Nephron (organoid): ENCODE measurements around the gene MLANA.

Experiments used
- H3K27ac Mint-ChIP-seq, 3 experiments: 2 replicates each; pipeline ENCODE4 v1.8.0; 2020; ENCODE audit warnings: mixed read lengths in 3 of 3, mild to moderate bottlenecking in 2 of 3, moderate library complexity in 1 of 3
- H3K27me3 Mint-ChIP-seq: 2 replicates; pipeline ENCODE4 v1.8.0; 2021; ENCODE audit warnings: low read depth, mild to moderate bottlenecking, moderate library complexity, mixed read lengths
- H3K36me3 Mint-ChIP-seq: 2 replicates; pipeline ENCODE4 v1.8.0; 2020; ENCODE audit warnings: low read depth, mixed read lengths
- H3K4me1 Mint-ChIP-seq: 2 replicates; pipeline ENCODE4 v1.8.0; 2020; ENCODE audit warnings: mixed read lengths
- H3K4me3 Mint-ChIP-seq, 3 experiments: 2 replicates each; pipeline ENCODE4 v1.8.0; 2020; ENCODE audit warnings: mild to moderate bottlenecking in 3 of 3, mixed read lengths in 3 of 3, moderate library complexity in 2 of 3
- H3K9me3 Mint-ChIP-seq: 2 replicates; pipeline ENCODE4 v1.8.0; 2020; ENCODE audit warnings: mixed read lengths
- TF ChIP-seq, protein P1 (sequence below), 3 experiments: fragments of 200-600 bp; sonication (generic); IDR thresholded peaks; one replicate each; pipeline ENCODE4 v1.5.0; 2021; ENCODE audit warnings: antibody characterized with exemption in 3 of 3; ENCODE audit not compliant: unreplicated experiment in 3 of 3

Gene MLANA

DNA sequence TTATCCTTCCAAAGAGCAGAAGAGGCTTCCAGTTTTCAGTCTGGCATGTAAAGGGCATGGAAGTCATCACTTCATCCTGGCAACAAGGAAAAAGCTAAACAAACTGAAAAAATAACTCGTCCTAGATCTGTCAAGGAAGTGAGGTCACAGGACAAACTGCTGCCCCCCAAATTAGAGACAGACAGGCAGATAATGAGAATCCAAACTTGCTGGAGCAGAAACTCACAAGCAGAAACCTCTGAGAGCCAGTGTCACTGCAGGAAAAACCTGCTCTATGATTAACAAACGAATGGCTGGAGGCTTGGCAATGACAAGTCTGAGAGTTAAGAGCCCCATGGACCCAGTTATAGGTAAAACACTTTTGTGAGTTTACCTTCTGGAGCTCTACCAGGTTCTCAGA, 18.9 kb upstream of the MLANA start:
- Mint-ChIP-seq H3K36me3 (no peaks in the 10 kb centered on the region), H3K4me3 (no peak overlapping the region), H3K9me3 (no peaks in the 10 kb centered on the region), H3K27ac (no peak overlapping the region), H3K27me3 (no peaks in the 10 kb centered on the region), H3K4me1 (no peaks in the 10 kb centered on the region)
- TF ChIP-seq, protein P1, sequence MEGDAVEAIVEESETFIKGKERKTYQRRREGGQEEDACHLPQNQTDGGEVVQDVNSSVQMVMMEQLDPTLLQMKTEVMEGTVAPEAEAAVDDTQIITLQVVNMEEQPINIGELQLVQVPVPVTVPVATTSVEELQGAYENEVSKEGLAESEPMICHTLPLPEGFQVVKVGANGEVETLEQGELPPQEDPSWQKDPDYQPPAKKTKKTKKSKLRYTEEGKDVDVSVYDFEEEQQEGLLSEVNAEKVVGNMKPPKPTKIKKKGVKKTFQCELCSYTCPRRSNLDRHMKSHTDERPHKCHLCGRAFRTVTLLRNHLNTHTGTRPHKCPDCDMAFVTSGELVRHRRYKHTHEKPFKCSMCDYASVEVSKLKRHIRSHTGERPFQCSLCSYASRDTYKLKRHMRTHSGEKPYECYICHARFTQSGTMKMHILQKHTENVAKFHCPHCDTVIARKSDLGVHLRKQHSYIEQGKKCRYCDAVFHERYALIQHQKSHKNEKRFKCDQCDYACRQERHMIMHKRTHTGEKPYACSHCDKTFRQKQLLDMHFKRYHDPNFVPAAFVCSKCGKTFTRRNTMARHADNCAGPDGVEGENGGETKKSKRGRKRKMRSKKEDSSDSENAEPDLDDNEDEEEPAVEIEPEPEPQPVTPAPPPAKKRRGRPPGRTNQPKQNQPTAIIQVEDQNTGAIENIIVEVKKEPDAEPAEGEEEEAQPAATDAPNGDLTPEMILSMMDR (IDR thresholded peaks at IDR 0.05; ENCODE audit: unreplicated experiment in 3 of 3) = no peak

DNA sequence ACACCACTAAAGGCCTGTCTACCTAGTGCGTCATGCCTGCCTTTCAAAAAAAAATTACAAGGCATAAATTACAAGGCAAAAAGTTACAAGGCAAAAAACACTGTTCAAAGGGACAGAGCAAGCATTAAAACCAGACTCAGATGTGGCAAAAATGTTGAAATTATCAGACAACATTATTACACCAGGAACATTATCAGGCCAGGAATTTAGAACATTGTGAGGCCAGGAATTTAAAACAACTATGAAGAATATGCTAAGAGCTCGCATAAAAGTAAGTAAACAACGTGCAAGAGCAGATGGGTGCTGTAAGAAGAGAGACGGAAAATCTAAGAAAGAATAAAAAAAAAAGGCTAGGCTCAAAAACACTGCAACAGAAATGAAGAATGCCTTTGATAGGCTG, 18.2 kb upstream of the MLANA start:
- Mint-ChIP-seq H3K27ac (no peak overlapping the region), H3K4me1 (no peaks in the 10 kb centered on the region), H3K9me3 (no peaks in the 10 kb centered on the region), H3K27me3 (no peaks in the 10 kb centered on the region), H3K36me3 (no peaks in the 10 kb centered on the region), H3K4me3 (no peak overlapping the region)
- TF ChIP-seq, protein P1 (IDR thresholded peaks at IDR 0.05; ENCODE audit: unreplicated experiment in 3 of 3) = no peak

DNA sequence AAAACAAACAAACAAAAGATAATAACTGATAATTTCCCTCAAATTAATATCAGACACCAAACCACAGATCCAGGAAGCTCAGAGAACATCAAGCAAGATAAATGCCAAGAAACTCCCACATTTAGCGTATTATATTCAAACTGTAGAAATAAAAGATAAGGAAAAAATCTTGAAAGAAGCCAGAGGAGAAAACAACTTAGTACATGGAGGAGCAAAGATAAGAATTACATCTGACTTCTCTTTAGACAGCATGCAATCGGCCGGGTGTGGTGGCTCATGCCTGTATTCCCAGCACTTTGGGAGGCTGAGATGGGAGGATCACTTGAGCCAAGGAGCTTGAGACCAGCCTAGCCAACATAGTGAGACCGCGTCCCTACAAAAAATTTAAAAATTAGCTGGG, 17.2 kb upstream of the MLANA start:
- TF ChIP-seq, protein P1 (IDR thresholded peaks at IDR 0.05; ENCODE audit: unreplicated experiment in 3 of 3) = no peak
- Mint-ChIP-seq H3K36me3 (no peaks in the 10 kb centered on the region), H3K4me1 (no peaks in the 10 kb centered on the region), H3K27ac (no peak overlapping the region), H3K27me3 (no peaks in the 10 kb centered on the region), H3K4me3 (no peak overlapping the region), H3K9me3 (no peaks in the 10 kb centered on the region)

DNA sequence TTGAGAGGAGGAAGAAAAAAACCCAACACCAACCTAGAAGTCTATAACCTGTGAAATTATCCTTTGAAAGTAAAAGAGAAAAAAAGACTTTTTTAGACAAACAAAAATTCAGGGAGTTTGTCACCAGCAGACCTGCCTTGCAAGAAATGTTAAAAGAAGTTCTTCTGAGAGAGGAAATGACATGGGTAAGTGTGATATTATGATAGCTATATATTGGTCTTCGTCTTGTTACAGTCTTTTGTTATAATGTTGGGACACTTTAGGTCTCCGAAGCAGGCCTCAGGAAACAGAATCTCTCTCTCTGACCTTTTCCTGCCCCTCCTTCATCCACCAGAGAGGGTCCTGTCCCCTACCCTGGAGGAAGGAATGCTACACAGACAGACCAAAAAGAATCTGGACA, 16.6 kb upstream of the MLANA start:
- Mint-ChIP-seq H3K9me3 (no peaks in the 10 kb centered on the region), H3K36me3 (no peaks in the 10 kb centered on the region), H3K4me3 (no peak overlapping the region), H3K4me1 (no peaks in the 10 kb centered on the region), H3K27me3 (no peaks in the 10 kb centered on the region), H3K27ac (no peak overlapping the region)
- TF ChIP-seq, protein P1 (IDR thresholded peaks at IDR 0.05; ENCODE audit: unreplicated experiment in 3 of 3) = no peak

DNA sequence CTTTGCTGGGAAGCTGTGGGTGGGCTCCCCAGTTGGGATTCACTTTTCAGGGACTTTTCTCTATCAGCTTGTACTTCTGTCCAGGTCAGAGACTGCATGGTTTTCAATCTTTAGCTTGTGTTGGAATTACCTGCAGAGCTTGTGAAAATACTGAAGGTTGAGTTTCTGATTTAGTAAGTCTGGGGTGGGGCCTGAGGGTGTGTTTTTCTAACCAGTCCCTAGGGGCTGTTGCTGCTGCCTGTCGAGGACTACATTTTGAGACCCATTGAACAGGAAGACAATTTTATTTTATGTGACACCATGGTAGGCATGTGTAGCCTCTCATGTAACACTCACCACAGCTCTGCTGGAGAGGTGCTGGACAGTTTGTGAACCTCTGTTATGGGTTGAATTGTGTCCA, 14.7 kb upstream of the MLANA start:
- H3K27ac Mint-ChIP-seq = no peak overlapping the region
- TF ChIP-seq, protein P1 (IDR thresholded peaks at IDR 0.05; ENCODE audit: unreplicated experiment in 3 of 3) = no peak
- H3K9me3 Mint-ChIP-seq = no peaks in the 10 kb centered on the region
- no peaks in the 10 kb centered on the region for H3K36me3 Mint-ChIP-seq
- H3K4me3 Mint-ChIP-seq = no peak overlapping the region
- H3K4me1 Mint-ChIP-seq = no peaks in the 10 kb centered on the region
- H3K27me3 Mint-ChIP-seq = no peaks in the 10 kb centered on the region

DNA sequence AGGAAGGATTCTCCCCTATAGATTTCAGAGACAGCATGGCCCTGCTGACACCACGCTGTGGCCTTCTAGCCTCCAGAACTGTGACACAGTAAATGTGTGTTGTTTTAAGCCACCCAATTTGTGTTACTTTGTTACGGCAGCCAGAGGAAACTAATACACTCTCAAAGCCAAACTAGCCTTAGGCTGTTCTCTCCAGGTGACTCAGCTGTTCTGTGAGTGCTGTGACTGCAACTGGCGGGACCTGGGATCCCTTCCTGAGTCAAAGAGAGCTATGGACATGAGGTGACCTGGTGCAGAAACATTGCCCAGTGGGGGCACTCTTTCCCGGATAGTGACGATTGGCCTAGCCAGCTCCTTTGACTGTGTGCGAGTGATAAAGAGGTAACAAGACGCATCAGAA, 14.0 kb upstream of the MLANA start:
- Mint-ChIP-seq H3K36me3 (no peaks in the 10 kb centered on the region), H3K27ac (no peak overlapping the region), H3K4me3 (no peak overlapping the region)

More for the DNA sequence above, 14.0 kb upstream of the MLANA start:
- Mint-ChIP-seq H3K9me3 (no peaks in the 10 kb centered on the region), H3K27me3 (no peaks in the 10 kb centered on the region), H3K4me1 (no peaks in the 10 kb centered on the region)
- TF ChIP-seq, protein P1 (IDR thresholded peaks at IDR 0.05; ENCODE audit: unreplicated experiment in 3 of 3) = no peak
